H1 (cell line): ENCODE results near the gene CPSF7. TPM values are rescaled to one million over a fixed set of nuclear protein-coding genes. Genes with fewer than 3 reads are reported as not detected.

Experiments used
- CBX5 ChIP-seq: fragments of 300-800, 300-1000 bp; sonication (generic); IDR thresholded peaks from 2 replicates; pipeline ENCODE4 v1.7.1; 2016; ENCODE audit warnings: antibody characterized with exemption, low read length, low read depth
- CREB1 ChIP-seq: IDR thresholded peaks from 2 replicates; pipeline ENCODE4 v1.6.1; 2012; ENCODE audit warnings: inconsistent platforms
- CTBP2 ChIP-seq: IDR thresholded peaks from 2 replicates; pipeline ENCODE4 v1.7.0; 2011; ENCODE audit warnings: borderline replicate concordance, mild to moderate bottlenecking, moderate library complexity, mixed read lengths, low read length; ENCODE audit not compliant: insufficient read depth, insufficient read length
- GABPA ChIP-seq: IDR thresholded peaks from 2 replicates; pipeline ENCODE4 v1.6.1; 2011; ENCODE audit warnings: mild to moderate bottlenecking, low read length, moderate library complexity, borderline replicate concordance; ENCODE audit not compliant: insufficient read depth
- KDM5A ChIP-seq: fragments of 200-600 bp; IDR thresholded peaks from 2 replicates; pipeline ENCODE4 v1.7.1; 2012; ENCODE audit warnings: mild to moderate bottlenecking, low read length, inconsistent platforms, mixed read lengths
- TBP ChIP-seq: IDR thresholded peaks from 2 replicates; pipeline ENCODE4 v1.6.1; 2011; ENCODE audit warnings: low read depth, low read length, improper control_type of control experiment
- polyA plus RNA-seq, 7 experiments: library from polyadenylated mRNA; depleted of rRNA in 3 of 7; stranded (reverse) in 5 of 7; unstranded in 2 of 7; fragments of >200 nt in 5 of 7; fragments of 200-250 nt in 2 of 7; gene quantifications; 1 replicate in 5 of 7; 2 replicates in 1 of 7; 4 replicates in 1 of 7; pipeline versions ENCODE4 v1.2.1 to v1.2.3, GENCODE V29; 2011 to 2013; ENCODE audit warnings: missing spikeins in 2 of 7, mixed read lengths in 2 of 7
- total RNA-seq: library from RNA; stranded (reverse); fragmentation: NEBNext Ultra II Directional; extraction: Animal tissue kit (Norgen Biotek cat#: 25700); gene quantifications from 2 replicates; pipeline ENCODE4 v1.2.1, GENCODE V29; 2021
- TF ChIP-seq, protein P1 (sequence below): fragments of 300-600 bp; sonication (generic); IDR thresholded peaks from 2 replicates; pipeline ENCODE4 v1.7.1; 2012; ENCODE audit warnings: low read length, moderate library complexity, mild to moderate bottlenecking, inconsistent platforms; ENCODE audit not compliant: insufficient replicate concordance

The CPSF7 gene
- total and polyA plus RNA-seq, 2 of the 8 experiments (the other 6 are each of a cell fraction or from before 2014, with no cell fraction given): 95.9 to 122 TPM

DNA sequence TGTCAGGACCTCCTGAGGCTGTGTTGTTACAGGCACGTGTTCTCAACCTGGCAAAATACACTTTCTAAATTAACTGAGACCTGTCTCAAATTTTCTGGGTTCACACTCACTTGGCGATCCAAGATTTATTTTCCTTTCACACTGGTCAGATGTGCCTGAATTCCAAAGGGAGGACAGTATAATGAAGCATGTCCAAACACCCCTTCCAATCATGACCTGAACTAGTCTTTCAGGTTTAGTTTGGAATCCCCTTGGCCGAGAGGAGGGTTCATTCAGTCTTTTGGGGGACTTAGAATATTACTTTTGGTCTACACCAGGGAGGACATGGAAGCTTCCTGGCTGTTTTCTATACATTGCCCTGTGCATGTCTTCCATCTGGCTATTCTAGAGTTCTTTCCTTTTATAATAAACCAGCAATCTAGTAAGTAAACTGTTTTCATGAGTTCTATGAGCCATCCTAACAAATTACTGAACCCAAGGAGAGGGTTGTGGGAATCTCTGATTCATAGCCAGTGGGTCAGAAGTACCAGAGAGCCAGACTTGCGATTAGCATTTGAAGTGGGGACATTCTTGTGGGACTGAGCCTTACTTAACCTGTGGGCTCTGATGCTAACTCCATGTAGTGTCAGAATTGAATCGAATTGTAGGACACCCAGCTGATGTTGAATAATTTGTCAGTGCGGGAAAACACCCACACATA lies 52.2 kb downstream of the CPSF7 start (continued):
- no peak for TF ChIP-seq CTBP2
- TF ChIP-seq TBP: no peak
- TF ChIP-seq CREB1: no peak
- no peak for TF ChIP-seq GABPA
- no peak for TF ChIP-seq CBX5
- TF ChIP-seq, protein P1, sequence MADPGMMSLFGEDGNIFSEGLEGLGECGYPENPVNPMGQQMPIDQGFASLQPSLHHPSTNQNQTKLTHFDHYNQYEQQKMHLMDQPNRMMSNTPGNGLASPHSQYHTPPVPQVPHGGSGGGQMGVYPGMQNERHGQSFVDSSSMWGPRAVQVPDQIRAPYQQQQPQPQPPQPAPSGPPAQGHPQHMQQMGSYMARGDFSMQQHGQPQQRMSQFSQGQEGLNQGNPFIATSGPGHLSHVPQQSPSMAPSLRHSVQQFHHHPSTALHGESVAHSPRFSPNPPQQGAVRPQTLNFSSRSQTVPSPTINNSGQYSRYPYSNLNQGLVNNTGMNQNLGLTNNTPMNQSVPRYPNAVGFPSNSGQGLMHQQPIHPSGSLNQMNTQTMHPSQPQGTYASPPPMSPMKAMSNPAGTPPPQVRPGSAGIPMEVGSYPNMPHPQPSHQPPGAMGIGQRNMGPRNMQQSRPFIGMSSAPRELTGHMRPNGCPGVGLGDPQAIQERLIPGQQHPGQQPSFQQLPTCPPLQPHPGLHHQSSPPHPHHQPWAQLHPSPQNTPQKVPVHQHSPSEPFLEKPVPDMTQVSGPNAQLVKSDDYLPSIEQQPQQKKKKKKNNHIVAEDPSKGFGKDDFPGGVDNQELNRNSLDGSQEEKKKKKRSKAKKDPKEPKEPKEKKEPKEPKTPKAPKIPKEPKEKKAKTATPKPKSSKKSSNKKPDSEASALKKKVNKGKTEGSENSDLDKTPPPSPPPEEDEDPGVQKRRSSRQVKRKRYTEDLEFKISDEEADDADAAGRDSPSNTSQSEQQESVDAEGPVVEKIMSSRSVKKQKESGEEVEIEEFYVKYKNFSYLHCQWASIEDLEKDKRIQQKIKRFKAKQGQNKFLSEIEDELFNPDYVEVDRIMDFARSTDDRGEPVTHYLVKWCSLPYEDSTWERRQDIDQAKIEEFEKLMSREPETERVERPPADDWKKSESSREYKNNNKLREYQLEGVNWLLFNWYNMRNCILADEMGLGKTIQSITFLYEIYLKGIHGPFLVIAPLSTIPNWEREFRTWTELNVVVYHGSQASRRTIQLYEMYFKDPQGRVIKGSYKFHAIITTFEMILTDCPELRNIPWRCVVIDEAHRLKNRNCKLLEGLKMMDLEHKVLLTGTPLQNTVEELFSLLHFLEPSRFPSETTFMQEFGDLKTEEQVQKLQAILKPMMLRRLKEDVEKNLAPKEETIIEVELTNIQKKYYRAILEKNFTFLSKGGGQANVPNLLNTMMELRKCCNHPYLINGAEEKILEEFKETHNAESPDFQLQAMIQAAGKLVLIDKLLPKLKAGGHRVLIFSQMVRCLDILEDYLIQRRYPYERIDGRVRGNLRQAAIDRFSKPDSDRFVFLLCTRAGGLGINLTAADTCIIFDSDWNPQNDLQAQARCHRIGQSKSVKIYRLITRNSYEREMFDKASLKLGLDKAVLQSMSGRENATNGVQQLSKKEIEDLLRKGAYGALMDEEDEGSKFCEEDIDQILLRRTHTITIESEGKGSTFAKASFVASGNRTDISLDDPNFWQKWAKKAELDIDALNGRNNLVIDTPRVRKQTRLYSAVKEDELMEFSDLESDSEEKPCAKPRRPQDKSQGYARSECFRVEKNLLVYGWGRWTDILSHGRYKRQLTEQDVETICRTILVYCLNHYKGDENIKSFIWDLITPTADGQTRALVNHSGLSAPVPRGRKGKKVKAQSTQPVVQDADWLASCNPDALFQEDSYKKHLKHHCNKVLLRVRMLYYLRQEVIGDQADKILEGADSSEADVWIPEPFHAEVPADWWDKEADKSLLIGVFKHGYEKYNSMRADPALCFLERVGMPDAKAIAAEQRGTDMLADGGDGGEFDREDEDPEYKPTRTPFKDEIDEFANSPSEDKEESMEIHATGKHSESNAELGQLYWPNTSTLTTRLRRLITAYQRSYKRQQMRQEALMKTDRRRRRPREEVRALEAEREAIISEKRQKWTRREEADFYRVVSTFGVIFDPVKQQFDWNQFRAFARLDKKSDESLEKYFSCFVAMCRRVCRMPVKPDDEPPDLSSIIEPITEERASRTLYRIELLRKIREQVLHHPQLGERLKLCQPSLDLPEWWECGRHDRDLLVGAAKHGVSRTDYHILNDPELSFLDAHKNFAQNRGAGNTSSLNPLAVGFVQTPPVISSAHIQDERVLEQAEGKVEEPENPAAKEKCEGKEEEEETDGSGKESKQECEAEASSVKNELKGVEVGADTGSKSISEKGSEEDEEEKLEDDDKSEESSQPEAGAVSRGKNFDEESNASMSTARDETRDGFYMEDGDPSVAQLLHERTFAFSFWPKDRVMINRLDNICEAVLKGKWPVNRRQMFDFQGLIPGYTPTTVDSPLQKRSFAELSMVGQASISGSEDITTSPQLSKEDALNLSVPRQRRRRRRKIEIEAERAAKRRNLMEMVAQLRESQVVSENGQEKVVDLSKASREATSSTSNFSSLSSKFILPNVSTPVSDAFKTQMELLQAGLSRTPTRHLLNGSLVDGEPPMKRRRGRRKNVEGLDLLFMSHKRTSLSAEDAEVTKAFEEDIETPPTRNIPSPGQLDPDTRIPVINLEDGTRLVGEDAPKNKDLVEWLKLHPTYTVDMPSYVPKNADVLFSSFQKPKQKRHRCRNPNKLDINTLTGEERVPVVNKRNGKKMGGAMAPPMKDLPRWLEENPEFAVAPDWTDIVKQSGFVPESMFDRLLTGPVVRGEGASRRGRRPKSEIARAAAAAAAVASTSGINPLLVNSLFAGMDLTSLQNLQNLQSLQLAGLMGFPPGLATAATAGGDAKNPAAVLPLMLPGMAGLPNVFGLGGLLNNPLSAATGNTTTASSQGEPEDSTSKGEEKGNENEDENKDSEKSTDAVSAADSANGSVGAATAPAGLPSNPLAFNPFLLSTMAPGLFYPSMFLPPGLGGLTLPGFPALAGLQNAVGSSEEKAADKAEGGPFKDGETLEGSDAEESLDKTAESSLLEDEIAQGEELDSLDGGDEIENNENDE: no peak
- no peak for TF ChIP-seq KDM5A
